ENCODE measurements around the gene ZNF385B.

ZNF385B gene

DNA sequence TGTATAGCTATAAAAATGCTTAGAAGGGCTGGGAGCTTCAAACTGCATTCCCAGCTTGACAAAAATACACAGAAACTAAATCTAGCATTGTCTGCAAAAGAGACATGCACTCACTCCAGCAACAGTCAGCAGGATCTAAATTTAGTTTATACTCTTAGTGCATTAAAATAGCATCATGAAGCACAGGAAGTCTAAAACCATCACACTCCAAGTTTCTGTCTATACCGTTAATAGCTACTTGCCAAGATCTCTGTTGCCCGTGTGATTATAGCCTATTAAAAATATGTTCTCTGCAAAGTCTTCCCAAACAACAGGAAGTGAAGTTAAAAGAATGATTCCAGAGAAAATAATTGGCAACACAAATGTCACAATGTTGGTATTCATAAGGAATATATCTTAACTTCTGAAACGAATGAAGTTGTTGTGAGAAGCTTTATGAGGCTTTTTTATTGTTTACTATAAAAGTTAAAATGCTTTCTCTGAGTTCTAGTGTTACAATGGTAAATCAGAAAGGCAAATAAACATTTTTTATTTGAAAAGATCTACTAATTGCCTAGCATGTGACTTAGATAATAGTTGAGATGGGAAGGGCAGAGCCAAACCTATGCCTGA, 184.2 kb downstream of the ZNF385B start:
- no peaks in the 10 kb centered on the region for H3K4me1 Mint-ChIP-seq (ENCODE audit: low read depth)
- H3K36me3 Mint-ChIP-seq (ENCODE audit: low read depth): no peaks in the 10 kb centered on the region

DNA sequence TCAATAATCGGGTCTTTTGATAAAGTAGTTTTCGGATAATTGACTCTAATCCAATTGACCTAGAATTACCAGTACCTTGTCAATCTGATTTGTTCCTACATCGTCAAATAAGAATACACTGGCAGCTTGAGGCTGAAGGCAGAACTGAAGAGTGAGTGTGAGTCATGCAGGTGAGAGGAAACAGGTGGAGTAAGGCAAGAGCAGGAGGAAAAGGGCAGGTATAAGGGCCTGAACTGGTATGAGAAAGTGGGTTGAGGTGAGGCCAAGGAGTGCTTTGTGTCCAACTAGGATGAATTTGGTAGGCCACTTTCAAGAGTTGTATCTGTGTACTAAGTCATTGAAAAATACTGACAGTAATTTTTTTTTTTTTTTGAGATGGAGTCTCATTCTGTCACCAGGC, 186.0 kb downstream of the ZNF385B start:
- H3K27ac Mint-ChIP-seq: no peak overlapping the region
- no peaks in the 10 kb centered on the region for H3K36me3 Mint-ChIP-seq (ENCODE audit: low read depth)
- H3K27me3 Mint-ChIP-seq (ENCODE audit: low read depth): no peaks in the 10 kb centered on the region
- H3K9me3 Mint-ChIP-seq: no peaks in the 10 kb centered on the region
- H3K4me1 Mint-ChIP-seq (ENCODE audit: low read depth): no peaks in the 10 kb centered on the region
- H3K4me3 Mint-ChIP-seq: no peak overlapping the region

More for the DNA sequence above, 184.2 kb downstream of the ZNF385B start:
- Mint-ChIP-seq H3K9me3 (no peaks in the 10 kb centered on the region), H3K4me3 (no peak overlapping the region), H3K27me3 (ENCODE audit: low read depth) (no peaks in the 10 kb centered on the region), H3K27ac (no peak overlapping the region)

DNA sequence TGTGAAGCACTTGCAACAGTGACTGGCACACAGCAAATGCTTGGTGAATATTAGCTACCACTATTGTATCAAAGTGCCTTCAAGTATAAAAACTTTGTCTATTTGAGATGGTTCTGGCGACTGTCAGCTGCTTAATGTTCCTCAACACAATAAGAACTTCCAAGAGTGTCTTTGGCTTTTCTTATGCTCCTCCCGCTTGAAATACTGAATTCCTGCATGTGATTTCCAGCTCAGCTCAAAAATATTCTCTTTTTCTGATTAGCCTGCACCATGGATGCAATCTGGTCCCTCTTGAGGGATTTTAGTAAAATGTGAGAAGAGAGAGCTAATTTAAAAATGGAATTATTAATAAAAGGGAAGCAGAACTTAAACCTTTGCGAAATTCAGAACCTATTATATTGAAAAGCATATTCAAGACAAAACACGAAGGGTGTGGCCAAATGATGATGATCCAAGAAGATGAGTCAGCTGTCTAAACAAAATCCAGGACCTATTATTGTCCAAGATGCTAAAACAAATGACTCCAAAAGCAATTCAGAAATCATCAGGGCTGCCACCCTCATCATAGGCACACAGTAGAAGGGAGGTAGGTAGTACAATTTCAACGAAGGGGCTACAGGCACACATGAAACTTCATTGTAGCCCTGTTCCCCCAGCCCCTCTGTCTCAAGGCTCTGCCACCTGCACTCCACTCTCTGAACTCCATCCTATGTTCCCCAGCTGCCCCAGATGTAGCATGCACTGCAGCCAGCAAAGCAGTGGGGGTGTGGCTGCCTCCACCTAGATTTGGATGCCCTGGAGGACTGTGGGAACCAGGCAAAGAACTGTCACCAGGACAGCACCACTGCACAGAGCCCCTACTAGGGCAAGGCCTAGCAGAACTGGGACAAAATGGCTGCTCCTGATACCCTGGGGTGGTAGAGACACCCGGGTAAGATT, 190.1 kb downstream of the ZNF385B start:
- H3K9me3 Mint-ChIP-seq: no peaks in the 10 kb centered on the region
- no peaks in the 10 kb centered on the region for H3K36me3 Mint-ChIP-seq (ENCODE audit: low read depth)
- H3K4me1 Mint-ChIP-seq (ENCODE audit: low read depth): no peaks in the 10 kb centered on the region
- H3K27me3 Mint-ChIP-seq (ENCODE audit: low read depth): no peaks in the 10 kb centered on the region
- H3K27ac Mint-ChIP-seq: no peak overlapping the region
- no peak overlapping the region for H3K4me3 Mint-ChIP-seq

DNA sequence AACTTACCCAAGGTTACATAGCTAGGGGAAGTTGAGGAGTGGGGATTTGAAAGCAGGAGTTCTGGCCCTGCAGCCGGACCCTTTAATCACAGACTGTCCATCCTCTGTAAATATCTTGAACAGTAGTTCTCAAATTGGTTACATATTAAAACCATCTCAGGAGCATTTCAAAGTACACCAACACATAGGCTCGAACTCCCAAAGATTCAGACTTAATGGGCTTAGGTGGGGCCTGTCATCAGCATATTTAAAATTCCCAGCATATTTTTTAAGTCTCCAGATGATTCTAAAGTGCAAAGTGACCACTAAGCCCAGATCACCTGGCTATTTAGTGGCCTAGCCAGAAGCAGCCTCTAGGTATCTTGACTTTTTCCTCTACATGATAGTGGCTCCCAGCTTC, 192.2 kb downstream of the ZNF385B start:
- no peaks in the 10 kb centered on the region for H3K27me3 Mint-ChIP-seq (ENCODE audit: low read depth)
- no peaks in the 10 kb centered on the region for H3K9me3 Mint-ChIP-seq
- H3K36me3 Mint-ChIP-seq (ENCODE audit: low read depth): no peaks in the 10 kb centered on the region
- no peak overlapping the region for H3K27ac Mint-ChIP-seq
- no peaks in the 10 kb centered on the region for H3K4me1 Mint-ChIP-seq (ENCODE audit: low read depth)
- H3K4me3 Mint-ChIP-seq: no peak overlapping the region

DNA sequence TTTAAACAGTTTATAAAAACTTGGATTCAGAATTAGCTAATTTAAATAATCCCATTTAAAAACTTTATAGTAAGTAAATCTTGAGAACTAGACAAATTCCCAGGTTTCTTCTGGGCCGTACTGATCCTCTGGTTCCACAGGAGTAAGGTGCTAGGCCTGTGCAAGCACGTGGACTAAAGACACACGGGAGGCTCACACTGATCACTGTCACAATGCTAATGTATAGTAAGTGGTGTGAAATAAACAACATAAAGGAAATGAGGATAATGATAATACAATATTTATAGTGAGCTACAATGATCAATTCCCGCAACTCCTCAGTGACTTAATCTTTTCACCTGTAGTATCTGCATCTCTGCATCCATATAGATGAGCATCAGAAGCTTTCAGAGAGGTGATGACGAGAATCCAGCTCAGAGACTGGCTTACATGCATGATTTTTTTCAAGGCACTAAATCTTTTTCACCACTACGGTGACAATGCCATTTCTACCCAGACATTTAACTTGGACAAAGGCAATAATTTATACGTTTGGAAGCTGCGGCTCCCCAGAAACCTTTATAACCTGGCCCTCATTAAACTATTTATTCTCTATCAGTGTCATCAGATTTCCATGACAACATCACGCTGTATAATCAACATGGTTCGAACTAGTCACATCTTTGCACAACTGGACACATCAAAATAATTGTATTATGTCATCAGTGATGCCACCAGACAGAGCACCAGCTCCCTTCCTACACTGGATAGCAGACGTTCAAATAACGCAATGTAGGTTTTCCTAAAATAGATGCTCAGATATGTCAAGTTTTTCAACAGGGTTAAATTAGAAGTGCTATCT, 196.2 kb downstream of the ZNF385B start:
- Mint-ChIP-seq H3K36me3 (ENCODE audit: low read depth) (no peaks in the 10 kb centered on the region), H3K27ac (no peak overlapping the region), H3K4me1 (ENCODE audit: low read depth) (no peaks in the 10 kb centered on the region), H3K4me3 (no peak overlapping the region), H3K9me3 (no peaks in the 10 kb centered on the region), H3K27me3 (ENCODE audit: low read depth) (no peaks in the 10 kb centered on the region)

DNA sequence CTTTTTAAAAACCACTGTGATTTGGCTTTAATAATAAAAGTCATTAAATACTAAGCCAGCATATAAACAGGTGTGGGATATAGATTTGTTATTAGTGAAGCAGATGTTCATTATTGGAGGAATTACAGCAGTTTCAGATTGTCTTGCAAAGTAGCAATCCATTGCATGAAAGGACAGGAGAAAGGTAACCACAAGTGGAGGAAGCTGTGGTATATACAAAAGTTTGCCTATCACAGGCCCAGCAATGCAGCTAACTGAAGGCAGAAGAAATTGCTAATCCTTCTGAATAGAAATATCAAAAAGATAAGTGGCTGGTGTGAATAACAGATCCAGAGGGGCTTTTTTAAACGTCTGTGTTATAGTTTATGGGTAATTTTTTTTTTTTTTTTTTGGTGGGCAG, 199.4 kb downstream of the ZNF385B start:
- Mint-ChIP-seq H3K4me3 (no peak overlapping the region), H3K4me1 (ENCODE audit: low read depth) (no peaks in the 10 kb centered on the region), H3K36me3 (ENCODE audit: low read depth) (no peaks in the 10 kb centered on the region), H3K27me3 (ENCODE audit: low read depth) (no peaks in the 10 kb centered on the region), H3K27ac (no peak overlapping the region), H3K9me3 (no peaks in the 10 kb centered on the region)

DNA sequence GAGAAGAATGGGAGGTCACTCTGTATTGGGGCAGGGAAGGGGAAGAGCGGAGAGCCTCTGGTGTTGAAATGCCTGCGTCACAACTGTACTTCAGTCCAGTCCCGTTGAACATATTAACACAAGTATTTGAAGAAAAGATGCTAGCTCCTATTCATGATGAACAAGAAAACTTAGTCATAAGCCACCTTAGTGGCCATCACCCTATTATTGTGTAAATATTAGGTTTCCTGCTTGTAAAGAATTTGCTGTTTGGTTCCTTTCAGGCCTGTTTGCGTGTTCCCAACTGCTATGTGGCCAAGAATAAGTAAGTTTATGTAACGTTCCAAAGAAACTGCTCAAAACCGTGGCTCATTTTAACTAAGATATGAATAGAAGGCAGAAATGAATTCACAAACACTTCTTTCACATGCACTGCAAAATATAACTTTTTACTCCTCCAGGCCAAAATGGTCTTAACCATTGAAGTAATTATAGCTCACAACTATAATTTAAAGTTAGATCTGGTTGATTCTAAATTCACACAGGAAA, 204.3 kb downstream of the ZNF385B start:
- Mint-ChIP-seq H3K27ac (no peak overlapping the region), H3K36me3 (ENCODE audit: low read depth) (no peaks in the 10 kb centered on the region)

DNA sequence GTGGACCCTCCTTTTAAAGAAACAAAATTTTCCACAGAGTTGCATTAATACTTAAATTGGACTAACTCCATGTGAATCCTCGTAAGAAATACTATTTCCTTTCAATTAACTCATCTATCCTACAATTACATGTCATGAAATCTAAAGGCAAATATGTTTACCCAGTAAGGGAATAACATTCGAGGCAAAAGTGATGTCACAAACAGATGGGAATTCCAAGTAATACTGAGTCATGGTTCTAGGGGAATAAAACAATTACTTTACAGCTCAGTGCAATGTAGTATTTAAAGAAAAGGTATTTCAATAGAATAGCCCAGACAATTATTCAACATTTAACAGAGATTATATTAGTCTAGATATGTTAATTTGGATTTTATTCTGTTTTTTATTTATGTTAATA, 205.8 kb downstream of the ZNF385B start:
- no peaks in the 10 kb centered on the region for H3K4me1 Mint-ChIP-seq (ENCODE audit: low read depth)
- H3K36me3 Mint-ChIP-seq (ENCODE audit: low read depth): no peaks in the 10 kb centered on the region
- H3K4me3 Mint-ChIP-seq: no peak overlapping the region
- H3K27ac Mint-ChIP-seq: no peak overlapping the region
- H3K27me3 Mint-ChIP-seq (ENCODE audit: low read depth): no peaks in the 10 kb centered on the region
- H3K9me3 Mint-ChIP-seq: no peaks in the 10 kb centered on the region

More for the DNA sequence above, 204.3 kb downstream of the ZNF385B start:
- Mint-ChIP-seq H3K27me3 (ENCODE audit: low read depth) (no peaks in the 10 kb centered on the region), H3K4me1 (ENCODE audit: low read depth) (no peaks in the 10 kb centered on the region), H3K9me3 (no peaks in the 10 kb centered on the region), H3K4me3 (no peak overlapping the region)

DNA sequence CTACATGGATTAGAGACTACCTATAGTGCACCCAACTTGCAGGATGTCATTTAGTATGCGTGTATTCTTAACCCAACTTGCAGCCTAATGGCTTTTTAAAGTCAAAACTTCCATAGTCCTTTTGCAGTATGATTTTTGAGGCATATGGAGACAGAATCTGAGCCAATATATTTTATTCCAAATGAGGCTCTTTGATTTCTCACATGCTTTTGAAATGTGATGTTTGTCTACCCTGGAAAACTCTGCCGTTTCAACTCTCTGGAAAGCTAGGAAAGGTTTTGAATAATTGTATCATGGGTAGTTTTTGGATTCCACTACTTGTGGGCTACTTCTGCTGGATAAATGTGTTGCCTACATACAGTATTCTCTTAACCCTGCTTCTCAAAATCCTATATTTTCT, 206.6 kb downstream of the ZNF385B start:
- H3K4me1 Mint-ChIP-seq (ENCODE audit: low read depth): no peaks in the 10 kb centered on the region
- no peaks in the 10 kb centered on the region for H3K36me3 Mint-ChIP-seq (ENCODE audit: low read depth)
- no peaks in the 10 kb centered on the region for H3K27me3 Mint-ChIP-seq (ENCODE audit: low read depth)
- H3K27ac Mint-ChIP-seq: no peak overlapping the region
- no peaks in the 10 kb centered on the region for H3K9me3 Mint-ChIP-seq
- no peak overlapping the region for H3K4me3 Mint-ChIP-seq

DNA sequence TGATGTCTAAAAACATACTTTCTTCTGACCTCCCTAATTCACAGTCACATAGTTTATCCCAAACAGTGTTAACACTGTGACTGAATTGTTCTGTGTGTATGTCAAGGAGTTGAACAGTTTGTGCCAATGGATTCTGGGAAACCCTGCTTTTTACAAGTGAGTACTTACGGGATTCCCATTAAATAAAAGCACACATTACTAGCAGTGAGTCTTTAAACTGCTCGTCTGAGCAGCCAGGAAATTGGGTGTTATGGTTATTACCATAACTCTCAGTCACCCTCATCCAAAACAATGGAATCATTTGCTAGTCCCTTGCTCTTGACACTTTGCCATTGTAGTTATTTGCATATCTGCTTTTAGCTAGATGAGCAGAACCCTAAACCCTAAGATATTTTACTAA, 209.1 kb downstream of the ZNF385B start:
- Mint-ChIP-seq H3K27me3 (ENCODE audit: low read depth) (no peaks in the 10 kb centered on the region), H3K4me1 (ENCODE audit: low read depth) (no peaks in the 10 kb centered on the region), H3K4me3 (no peak overlapping the region), H3K9me3 (no peaks in the 10 kb centered on the region), H3K36me3 (ENCODE audit: low read depth) (no peaks in the 10 kb centered on the region), H3K27ac (no peak overlapping the region)

DNA sequence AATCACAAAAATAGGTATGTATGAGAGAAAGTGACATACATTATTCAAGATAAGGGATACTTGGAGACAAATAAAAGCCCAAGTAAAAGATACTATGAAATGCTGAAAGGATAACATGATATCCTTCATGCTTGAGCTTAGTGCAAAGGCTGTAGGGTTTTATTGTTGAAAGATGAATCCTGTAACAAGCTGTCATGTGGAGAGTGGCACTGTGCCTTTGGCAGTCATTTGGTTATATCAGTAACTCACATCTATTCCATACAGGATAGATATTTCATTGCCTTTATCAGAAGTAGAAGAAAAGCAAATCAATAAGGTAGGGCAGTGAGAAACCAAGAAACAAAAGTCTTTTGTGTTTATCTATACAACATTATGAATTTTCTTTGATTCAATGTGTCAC, 211.0 kb downstream of the ZNF385B start:
- Mint-ChIP-seq H3K27me3 (ENCODE audit: low read depth) (no peaks in the 10 kb centered on the region), H3K4me1 (ENCODE audit: low read depth) (no peaks in the 10 kb centered on the region), H3K27ac (no peak overlapping the region), H3K36me3 (ENCODE audit: low read depth) (no peaks in the 10 kb centered on the region), H3K9me3 (no peaks in the 10 kb centered on the region), H3K4me3 (no peak overlapping the region)

DNA sequence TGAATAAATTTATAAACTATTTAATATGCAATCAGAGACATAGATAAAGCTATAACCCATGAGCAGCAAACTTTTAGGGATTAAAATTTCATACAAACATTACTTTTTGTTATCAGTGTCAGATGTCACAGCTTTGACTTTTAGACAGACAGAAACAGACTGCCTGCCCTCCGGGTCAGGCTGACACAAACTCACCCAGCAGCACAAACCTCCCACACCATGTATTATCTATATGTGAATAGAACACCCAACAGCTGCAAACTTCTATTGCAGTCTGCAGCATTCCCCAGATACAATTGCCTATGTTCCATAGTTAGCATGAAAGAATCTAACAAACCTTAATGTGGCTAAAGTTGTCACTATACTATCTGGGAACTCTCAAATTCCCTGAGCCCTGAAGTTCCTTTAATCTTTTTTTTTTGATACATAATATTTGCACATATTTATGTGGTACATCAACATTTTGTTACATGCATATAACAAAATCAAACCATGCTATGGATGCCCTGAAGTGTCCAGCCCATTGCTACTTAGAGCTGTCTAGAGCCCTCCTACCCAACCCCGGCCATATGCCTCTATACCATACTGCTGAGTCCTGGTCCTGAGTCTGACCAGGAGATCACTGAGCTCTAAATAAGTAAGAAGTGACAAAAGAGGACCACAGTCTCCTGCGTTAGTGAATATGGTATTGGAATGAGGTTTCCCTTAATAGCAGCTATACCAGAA, 214.4 kb downstream of the ZNF385B start:
- H3K9me3 Mint-ChIP-seq: no peaks in the 10 kb centered on the region
- no peaks in the 10 kb centered on the region for H3K27me3 Mint-ChIP-seq (ENCODE audit: low read depth)
- H3K36me3 Mint-ChIP-seq (ENCODE audit: low read depth): no peaks in the 10 kb centered on the region
- H3K27ac Mint-ChIP-seq: no peak overlapping the region
- H3K4me3 Mint-ChIP-seq: no peak overlapping the region
- no peaks in the 10 kb centered on the region for H3K4me1 Mint-ChIP-seq (ENCODE audit: low read depth)

DNA sequence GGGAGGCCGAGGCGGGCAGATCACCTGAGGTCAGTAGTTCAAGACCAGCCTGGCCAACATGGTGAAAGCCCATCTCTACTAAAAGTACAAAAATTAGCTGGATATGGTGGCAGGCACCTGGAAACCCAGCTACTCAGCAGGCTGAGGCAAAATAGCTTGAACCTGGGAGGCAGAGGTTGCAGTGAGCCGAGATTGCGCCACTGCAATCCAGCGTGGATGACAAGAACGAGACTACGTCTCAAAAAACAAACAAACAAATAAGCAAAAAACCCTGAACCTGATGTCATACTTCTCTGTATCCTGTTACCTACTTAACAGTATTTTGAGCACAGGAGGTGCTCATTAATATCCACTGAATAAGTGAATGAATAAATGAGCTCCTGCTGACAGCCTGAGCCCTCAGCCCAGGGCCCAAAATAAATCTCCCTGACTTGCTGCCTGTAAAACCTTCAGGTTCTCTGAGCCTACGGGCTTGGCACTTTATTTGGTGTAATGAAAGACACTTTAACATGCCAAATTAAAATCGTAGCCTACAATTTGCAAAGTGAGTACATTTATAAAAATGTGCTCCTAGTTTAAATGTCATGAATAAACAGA, 215.1 kb downstream of the ZNF385B start:
- H3K27ac Mint-ChIP-seq: no peak overlapping the region
- no peaks in the 10 kb centered on the region for H3K4me1 Mint-ChIP-seq (ENCODE audit: low read depth)
- no peaks in the 10 kb centered on the region for H3K36me3 Mint-ChIP-seq (ENCODE audit: low read depth)
- no peak overlapping the region for H3K4me3 Mint-ChIP-seq
- no peaks in the 10 kb centered on the region for H3K9me3 Mint-ChIP-seq
- H3K27me3 Mint-ChIP-seq (ENCODE audit: low read depth): no peaks in the 10 kb centered on the region

DNA sequence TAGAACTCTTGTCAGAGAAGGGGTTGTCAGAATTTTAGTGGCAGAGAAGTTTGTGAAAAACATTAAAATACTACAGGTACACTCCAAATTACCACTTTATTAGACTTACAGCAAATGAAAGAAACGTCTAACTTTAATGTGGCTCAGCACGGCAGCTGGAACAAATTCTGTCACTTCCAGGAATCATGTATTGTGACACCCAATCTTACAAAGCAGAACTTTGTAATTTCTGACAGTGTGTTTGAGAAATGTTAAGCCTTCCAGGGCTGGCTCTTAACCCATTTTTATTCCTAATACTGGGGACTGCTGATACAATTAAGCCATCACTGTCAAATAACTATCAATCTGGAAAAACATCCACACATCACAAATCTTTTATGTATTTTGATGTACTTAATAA, 216.4 kb downstream of the ZNF385B start:
- H3K4me3 Mint-ChIP-seq: no peak overlapping the region
- H3K36me3 Mint-ChIP-seq (ENCODE audit: low read depth): no peaks in the 10 kb centered on the region
- no peak overlapping the region for H3K27ac Mint-ChIP-seq
- no peaks in the 10 kb centered on the region for H3K9me3 Mint-ChIP-seq
- H3K27me3 Mint-ChIP-seq (ENCODE audit: low read depth): no peaks in the 10 kb centered on the region
- H3K4me1 Mint-ChIP-seq (ENCODE audit: low read depth): no peaks in the 10 kb centered on the region

Data from T-helper 1 cell treated with Interleukin-12 subunit alpha and Interleukin-12 subunit beta and Interleukin-4 antibody, amounts not matched to agents 30 μg/mL and 1 μg/mL, for 36 hours (primary cell).